H1 (cell line): ENCODE data around the gene GXYLT2. TPM values are rescaled to one million over a fixed set of nuclear protein-coding genes. Genes with fewer than 3 reads are reported as not detected.

Experiments used
- CTCF ChIA-PET: fragments of 300-600 bp; sonication (Branson Sonifier 250); formaldehyde crosslinking; loops from one replicate; lab custom pipeline; 2021; ENCODE audit not compliant: partially characterized antibody; lab: Charles Lee
- POLR2A ChIA-PET: fragments of 300-600 bp; sonication (Branson Sonifier 250); formaldehyde crosslinking; loops from one replicate; lab custom pipeline; 2021; ENCODE audit warnings: inconsistent platforms; ENCODE audit not compliant: partially characterized antibody; lab: Charles Lee
- DNase-seq, 2 experiments: peaks; one replicate each; pipeline versions ENCODE4 v3.0.0 to v3.0.0-alpha.2; 2010 to 2022; ENCODE audit warnings: low spot score in 2 of 2, low read depth in 1 of 2, mixed read lengths in 1 of 2
- FAIRE-seq: peaks from 2 replicates; lab custom pipeline; 2011; peaks lifted over from hg19 to GRCh38; lab: Jason Lieb, UNC
- H2AFZ ChIP-seq: 2 replicates; pipeline ENCODE4 v1.8.1; 2012; ENCODE audit warnings: low read length, inconsistent platforms
- H2AK5ac ChIP-seq: 2 replicates; pipeline ENCODE4 v1.6.1; 2013; ENCODE audit warnings: low read depth, low read length
- H2BK120ac ChIP-seq: replicated peaks from 2 replicates; pipeline ENCODE3; 2013; ENCODE audit warnings: low read depth, low read length, inconsistent platforms
- H2BK12ac ChIP-seq: 2 replicates; pipeline ENCODE4 v1.6.1; 2013; ENCODE audit warnings: low read depth, low read length
- H2BK15ac ChIP-seq: 2 replicates; pipeline ENCODE4 v1.6.1; 2013; ENCODE audit warnings: low read length
- H2BK20ac ChIP-seq: 2 replicates; pipeline ENCODE4 v1.6.1; 2013; ENCODE audit warnings: low read length
- H2BK5ac ChIP-seq: 2 replicates; pipeline ENCODE4 v1.6.1; 2013; ENCODE audit warnings: low read depth, low read length
- H3K14ac ChIP-seq: 2 replicates; pipeline ENCODE4 v1.6.1; 2013; ENCODE audit warnings: inconsistent platforms; ENCODE audit not compliant: insufficient read length
- H3K18ac ChIP-seq: 2 replicates; pipeline ENCODE4 v1.6.1; 2013; ENCODE audit warnings: low read length; ENCODE audit errors: extremely low read depth
- H3K23ac ChIP-seq: 2 replicates; pipeline ENCODE4 v1.6.1; 2013; ENCODE audit warnings: inconsistent platforms; ENCODE audit not compliant: insufficient read length
- H3K23me2 ChIP-seq: 2 replicates; pipeline ENCODE4 v1.6.1; 2013; ENCODE audit warnings: low read depth, low read length
- H3K27ac ChIP-seq: 2 replicates; pipeline ENCODE4 v1.6.1; 2011; ENCODE audit warnings: low read depth, low read length, inconsistent platforms
- H3K27me3 ChIP-seq, 4 experiments: replicated peaks in 1 of 4; 1 replicate in 1 of 4; 2 replicates in 3 of 4; pipeline versions ENCODE4 v1.6.1 to v1.8.1; 2011 to 2013; ENCODE audit warnings: low read length in 3 of 4, mild to moderate bottlenecking in 3 of 4, inconsistent platforms in 2 of 4, mixed read lengths in 2 of 4, moderate library complexity in 1 of 4; ENCODE audit not compliant: control insufficient read depth in 3 of 4, insufficient read depth in 3 of 4; ENCODE audit errors: extremely low read depth in 1 of 4
- H3K36me3 ChIP-seq, 4 experiments: 2 replicates each; pipeline versions ENCODE4 v1.6.1 to v1.8.1; 2011 to 2013; ENCODE audit warnings: mild to moderate bottlenecking in 4 of 4, low read length in 3 of 4, moderate library complexity in 2 of 4, control low read depth in 1 of 4, inconsistent platforms in 1 of 4; ENCODE audit not compliant: insufficient read depth in 4 of 4, control insufficient read depth in 2 of 4
- H3K4ac ChIP-seq: replicated peaks from 2 replicates; pipeline ENCODE3; 2013; ENCODE audit warnings: low read length, low read depth, mixed read lengths, inconsistent platforms; ENCODE audit not compliant: insufficient read length
- H3K4me1 ChIP-seq, 4 experiments: replicated peaks in 1 of 4; 1 replicate in 1 of 4; 2 replicates in 3 of 4; pipeline versions ENCODE4 v1.6.1 to v1.8.1; 2011 to 2013; ENCODE audit warnings: low read length in 3 of 4, inconsistent platforms in 2 of 4, mixed read lengths in 1 of 4; ENCODE audit not compliant: insufficient read depth in 4 of 4, control insufficient read depth in 3 of 4
- H3K4me2 ChIP-seq, 2 experiments: 2 replicates each; pipeline versions ENCODE4 v1.6.1 to v1.8.1; 2011 to 2013; ENCODE audit warnings: low read depth in 2 of 2, low read length in 2 of 2, control low read depth in 1 of 2, inconsistent platforms in 1 of 2, mild to moderate bottlenecking in 1 of 2; ENCODE audit not compliant: insufficient read depth in 1 of 2
- H3K4me3 ChIP-seq, 4 experiments: fragments of 200-600, 300-600 bp in 1 of 4; sonication (generic), shearing (Covaris generic), sonication (Bioruptor Twin) in 1 of 4; 2 replicates each; pipeline versions ENCODE4 v1.5.1 to v1.8.1; 2011 to 2016; ENCODE audit warnings: low read length in 4 of 4, low read depth in 3 of 4, control low read depth in 2 of 4, inconsistent platforms in 2 of 4, mild to moderate bottlenecking in 2 of 4, mixed read lengths in 1 of 4, moderate library complexity in 1 of 4; ENCODE audit not compliant: insufficient read depth in 2 of 4; ENCODE audit errors: extremely low read depth in 1 of 4
- H3K56ac ChIP-seq: replicated peaks from 2 replicates; pipeline ENCODE3; 2013; ENCODE audit warnings: low read depth, mild to moderate bottlenecking, mixed read lengths, low read length, inconsistent platforms; ENCODE audit not compliant: insufficient read length
- H3K79me1 ChIP-seq: 2 replicates; pipeline ENCODE4 v1.6.1; 2013; ENCODE audit warnings: low read depth, low read length, control low read depth
- H3K79me2 ChIP-seq, 2 experiments: 2 replicates each; pipeline versions ENCODE4 v1.6.1 to v1.8.1; 2012 to 2013; ENCODE audit warnings: low read length in 2 of 2, mild to moderate bottlenecking in 2 of 2, inconsistent platforms in 1 of 2; ENCODE audit not compliant: insufficient read depth in 2 of 2, control insufficient read depth in 1 of 2
- H3K9ac ChIP-seq, 4 experiments: replicated peaks in 1 of 4; 1 replicate in 1 of 4; 2 replicates in 3 of 4; pipeline versions ENCODE4 v1.6.1 to v1.8.1; 2011 to 2013; ENCODE audit warnings: low read depth in 3 of 4, low read length in 3 of 4, control low read depth in 2 of 4, mild to moderate bottlenecking in 2 of 4, moderate library complexity in 2 of 4, inconsistent platforms in 1 of 4; ENCODE audit errors: extremely low read depth in 1 of 4
- H3K9me3 ChIP-seq, 2 experiments: 2 replicates each; pipeline versions ENCODE4 v1.6.1 to v1.8.1; 2012 to 2013; ENCODE audit warnings: mild to moderate bottlenecking in 2 of 2, moderate library complexity in 2 of 2, control low read depth in 1 of 2, inconsistent platforms in 1 of 2, low read depth in 1 of 2, low read length in 1 of 2, mixed read lengths in 1 of 2; ENCODE audit not compliant: insufficient read depth in 2 of 2
- H4K20me1 ChIP-seq, 2 experiments: replicated peaks in 1 of 2; 2 replicates each; pipeline versions ENCODE3 to v1.8.1; 2011 to 2013; ENCODE audit warnings: inconsistent platforms in 2 of 2, low read length in 2 of 2, mild to moderate bottlenecking in 1 of 2; ENCODE audit not compliant: insufficient read depth in 2 of 2, control insufficient read depth in 1 of 2
- H4K5ac ChIP-seq: 2 replicates; pipeline ENCODE4 v1.6.1; 2013; ENCODE audit warnings: low read length, low read depth, mixed read lengths, inconsistent platforms; ENCODE audit not compliant: insufficient read length
- H4K8ac ChIP-seq: 2 replicates; pipeline ENCODE4 v1.8.0; 2013; ENCODE audit warnings: mild to moderate bottlenecking, moderate library complexity, low read length, inconsistent platforms; ENCODE audit not compliant: insufficient read depth; ENCODE audit errors: extremely low read depth
- H4K91ac ChIP-seq: replicated peaks from 2 replicates; pipeline ENCODE3; 2013; ENCODE audit warnings: low read length, mixed read lengths, inconsistent platforms; ENCODE audit not compliant: insufficient read length
- ASH2L ChIP-seq: fragments of 200-600, 300-600 bp; sonication (generic); IDR thresholded peaks from one replicate; pipeline ENCODE4 v1.7.1; 2017; ENCODE audit warnings: low read length
- CEBPB ChIP-seq: IDR thresholded peaks from 2 replicates; pipeline ENCODE4 v1.6.1; 2012; ENCODE audit warnings: low read depth, low read length
- CTCF ChIP-seq, 3 experiments: IDR thresholded peaks; 1 replicate in 2 of 3; 2 replicates in 1 of 3; pipeline versions ENCODE4 v1.5.1 to v1.6.1; 2011; ENCODE audit warnings: low read length in 3 of 3, mild to moderate bottlenecking in 3 of 3, inconsistent platforms in 2 of 3, low read depth in 1 of 3, moderate library complexity in 1 of 3; ENCODE audit not compliant: insufficient read depth in 1 of 3; ENCODE audit errors: control extremely low read depth in 1 of 3
- RAD21 ChIP-seq, 2 experiments: IDR thresholded peaks in 1 of 2; conservative IDR thresholded peaks in 1 of 2; 2 replicates each; pipeline ENCODE4 v1.6.1; 2011; ENCODE audit warnings: low read depth in 2 of 2, low read length in 2 of 2, improper control_type of control experiment in 1 of 2, inconsistent platforms in 1 of 2, mild to moderate bottlenecking in 1 of 2, moderate library complexity in 1 of 2
- RFX5 ChIP-seq: IDR thresholded peaks from 2 replicates; pipeline ENCODE4 v1.6.1; 2011; ENCODE audit warnings: low read depth, low read length, improper control_type of control experiment, borderline replicate concordance
- SUZ12 ChIP-seq: fragments of 200-600 bp; sonication (generic); IDR thresholded peaks from 2 replicates; pipeline ENCODE4 v1.6.1; 2012; ENCODE audit warnings: mild to moderate bottlenecking, inconsistent platforms, low read length, moderate library complexity, mixed read lengths
- YY1 ChIP-seq: IDR thresholded peaks from 2 replicates; pipeline ENCODE4 v1.6.1; 2011; ENCODE audit warnings: low read depth, mild to moderate bottlenecking, low read length
- ZNF274 ChIP-seq: IDR thresholded peaks from 2 replicates; pipeline ENCODE4 v1.7.0; 2012; ENCODE audit warnings: low read length, borderline replicate concordance; ENCODE audit errors: extremely low read depth
- WGBS, 2 experiments: shearing (Covaris generic) in 1 of 2; methylation state at CpG; one replicate each; pipeline versions ENCODE4 v1.1.6 to v1.1.7; 2013 to 2015; ENCODE audit warnings: low lambda C conversion rate in 2 of 2, mixed read lengths in 2 of 2, inconsistent platforms in 1 of 2, low coverage in 1 of 2, missing lambda C conversion rate in 1 of 2; ENCODE audit not compliant: insufficient replicate concordance in 2 of 2, insufficient coverage in 1 of 2, insufficient read length in 1 of 2; ENCODE audit errors: extremely low coverage in 1 of 2, missing lambda C conversion rate in 1 of 2; 5-methylcytosine and 5-hydroxymethylcytosine counted together
- polyA plus RNA-seq, 7 experiments: library from polyadenylated mRNA; depleted of rRNA in 3 of 7; stranded (reverse) in 5 of 7; unstranded in 2 of 7; fragments of >200 nt in 5 of 7; fragments of 200-250 nt in 2 of 7; gene quantifications; 1 replicate in 5 of 7; 2 replicates in 1 of 7; 4 replicates in 1 of 7; pipeline versions ENCODE4 v1.2.1 to v1.2.3, GENCODE V29; 2011 to 2013; ENCODE audit warnings: missing spikeins in 2 of 7, mixed read lengths in 2 of 7
- total RNA-seq: library from RNA; stranded (reverse); fragmentation: NEBNext Ultra II Directional; extraction: Animal tissue kit (Norgen Biotek cat#: 25700); gene quantifications from 2 replicates; pipeline ENCODE4 v1.2.1, GENCODE V29; 2021

GXYLT2 gene
- total and polyA plus RNA-seq, 2 of the 8 experiments (the other 6 are each of a cell fraction or from before 2014, with no cell fraction given), result 1.8 to 5.6 TPM

- DNase-seq (no peak), FAIRE-seq (peak; percentile 39)
- TF ChIP-seq ASH2L, result no peak
- TF ChIP-seq CTCF (IDR thresholded peaks at IDR 0.05; ENCODE audit: control extremely low read depth in 1 of 3, insufficient read depth in 1 of 3, low read depth in 1 of 3, low read length in 3 of 3), result peak in 2 of 3 experiments; percentile 43 to 52; a peak in 3 of 4 replicates
- TF ChIP-seq RFX5, result no peak
- peak; percentile 34 to 42 for TF ChIP-seq RAD21 (IDR thresholded peaks at IDR 0.05 in 1 of 2, conservative IDR thresholded peaks at IDR 0.05 in 1 of 2; ENCODE audit: low read depth in 2 of 2, low read length in 2 of 2)
- TF ChIP-seq CEBPB, result peak; percentile 94
- no peak for TF ChIP-seq ZNF274
- peak; percentile 77; the same call in 1 of the 2 replicates for TF ChIP-seq YY1
- TF ChIP-seq SUZ12, result no peak
Measured at GRCh38 chr3:72938471-72939265, 50.8 kb downstream of the GXYLT2 start.

More at GRCh38 chr3:72938471-72939265, 50.8 kb downstream of the GXYLT2 start:
- no peak overlapping the region for H2BK20ac ChIP-seq
- no peak overlapping the region for H2BK15ac ChIP-seq
- 78% methylated on average over 5 of the region's 5 CpGs; no CpG with 5 or more reads in 1 of the 2 experiments for WGBS, 2 experiments
- no peak overlapping the region for H3K14ac ChIP-seq
- no peaks in the 10 kb centered on the region for H3K36me3 ChIP-seq
- no peaks in the 10 kb centered on the region for H3K9me3 ChIP-seq
- no peak overlapping the region; the same call in 1 of the 2 replicates for H3K18ac ChIP-seq
- no peak overlapping the region for H3K4me3 ChIP-seq
- H4K91ac ChIP-seq, result no peak overlapping the region
- H2AFZ ChIP-seq, result peak overlapping the region; percentile 100
- H3K56ac ChIP-seq, result no peak overlapping the region
- peaks cover 0 to 3% (median 2%) of the 10 kb centered on the region in 4 experiments; a peak in 4 of 7 replicates for H3K4me1 ChIP-seq
- no peaks in the 10 kb centered on the region for H3K79me2 ChIP-seq
- peaks cover 1% of the 10 kb centered on the region; the same call in 1 of the 2 replicates for H3K23me2 ChIP-seq
- H3K79me1 ChIP-seq, result no peaks in the 10 kb centered on the region
- no peak overlapping the region for H4K8ac ChIP-seq
- no peak overlapping the region for H2BK120ac ChIP-seq
- no peak overlapping the region for H2AK5ac ChIP-seq
- H2BK5ac ChIP-seq, result no peak overlapping the region
- peak overlapping the region; percentile 41 for H4K5ac ChIP-seq
- no peaks in the 10 kb centered on the region for H3K27me3 ChIP-seq
- no peak overlapping the region for H3K9ac ChIP-seq
- H3K23ac ChIP-seq, result no peak overlapping the region
- H3K4ac ChIP-seq, result no peak overlapping the region
- no peak overlapping the region for H2BK12ac ChIP-seq
- H3K4me2 ChIP-seq, result no peak overlapping the region
- H4K20me1 ChIP-seq, result no peaks in the 10 kb centered on the region
- CTCF ChIA-PET, result interaction anchor here (0.7 to 4.6 kb wide), 19 partner anchors 9 to 184 kb away, joined by 3 to 41 read pairs (median 3); no protein-coding TSS in a partner anchor
- no peak overlapping the region for H3K27ac ChIP-seq
- POLR2A ChIA-PET, result interaction anchor here (1.0 to 1.2 kb wide), 2 partner anchors 58 to 59 kb away, joined by 3 to 4 read pairs; partner anchors contain the start of gene PPP4R2
